Endothelial cell of umbilical vein (primary cell): Measurements from ENCODE around the gene SEPTIN14. TPM values are rescaled to one million over a fixed set of nuclear protein-coding genes. Genes with fewer than 3 reads are reported as not detected.

Source experiments
- BruUV-seq: library from RNA; stranded (reverse); fragments of 400-500 nt; replicated peaks from 2 replicates; lab custom pipeline; 2021; lab: Mats Ljungman, UMichigan
- CTCF ChIA-PET: fragments of 300-600, 350-600 bp; sonication (Branson Sonifier 250); formaldehyde crosslinking; loops from one replicate; lab custom pipeline; 2021; ENCODE audit warnings: antibody characterized with exemption, inconsistent platforms; lab: Charles Lee
- POLR2A ChIA-PET: fragments of 300-600, 350-600 bp; sonication (Branson Sonifier 250); formaldehyde crosslinking; loops from one replicate; lab custom pipeline; 2021; ENCODE audit warnings: antibody characterized with exemption, inconsistent platforms; lab: Charles Lee
- DNase-seq: peaks from one replicate; pipeline ENCODE4 v3.0.0-alpha.2; 2011; ENCODE audit warnings: low read depth, low spot score
- FAIRE-seq: peaks from 2 replicates; lab custom pipeline; 2011; peaks lifted over from hg19 to GRCh38; lab: Jason Lieb, UNC
- H2AFZ ChIP-seq: 2 replicates; pipeline ENCODE4 v1.6.0; 2012; ENCODE audit warnings: low read depth, low read length, control low read depth, inconsistent platforms
- H3K27ac ChIP-seq: 2 replicates; pipeline ENCODE4 v1.5.1; 2011; ENCODE audit warnings: low read depth, mild to moderate bottlenecking, control low read depth, low read length, moderate library complexity; ENCODE audit not compliant: insufficient read depth
- H3K27me3 ChIP-seq, 2 experiments: 2 replicates each; pipeline versions ENCODE4 v1.6.0 to v1.6.1; 2011; ENCODE audit warnings: low read length in 2 of 2, mixed read lengths in 1 of 2; ENCODE audit not compliant: control insufficient read depth in 2 of 2, insufficient read depth in 2 of 2
- H3K36me3 ChIP-seq, 2 experiments: 2 replicates in 1 of 2; 3 replicates in 1 of 2; pipeline ENCODE4 v1.5.1; 2011; ENCODE audit warnings: low read length in 2 of 2, mild to moderate bottlenecking in 1 of 2, moderate library complexity in 1 of 2; ENCODE audit not compliant: control insufficient read depth in 2 of 2, insufficient read depth in 2 of 2; ENCODE audit errors: extremely low read depth in 1 of 2
- H3K4me1 ChIP-seq: 3 replicates; pipeline ENCODE4 v1.5.1; 2011; ENCODE audit warnings: mild to moderate bottlenecking, low read length; ENCODE audit not compliant: control insufficient read depth, insufficient read depth; ENCODE audit errors: extremely low read depth
- H3K4me2 ChIP-seq: 2 replicates; pipeline ENCODE4 v1.6.1; 2011; ENCODE audit warnings: low read length, control low read depth, mixed read lengths; ENCODE audit not compliant: insufficient read depth
- H3K4me3 ChIP-seq, 3 experiments: fragments of 200-600 bp in 1 of 3; sonication (generic), shearing (Covaris generic) in 1 of 3; replicated peaks in 1 of 3; 2 replicates each; pipeline ENCODE4 v1.5.1; 2011 to 2016; ENCODE audit warnings: control low read depth in 3 of 3, low read length in 3 of 3, mild to moderate bottlenecking in 2 of 3, inconsistent platforms in 1 of 3, low read depth in 1 of 3, moderate library complexity in 1 of 3; ENCODE audit not compliant: insufficient read depth in 1 of 3
- H3K79me2 ChIP-seq: 2 replicates; pipeline ENCODE4 v1.6.0; 2012; ENCODE audit warnings: low read length, inconsistent platforms; ENCODE audit not compliant: control insufficient read depth, insufficient read depth
- H3K9ac ChIP-seq: replicated peaks from 2 replicates; pipeline ENCODE3; 2011; ENCODE audit warnings: low read length, control low read depth; ENCODE audit not compliant: insufficient read depth; ENCODE audit errors: extremely low read depth
- H3K9me1 ChIP-seq: replicated peaks from 3 replicates; pipeline ENCODE4 v1.6.0; 2011; ENCODE audit warnings: mild to moderate bottlenecking, low read length; ENCODE audit not compliant: control insufficient read depth, insufficient read depth; ENCODE audit errors: extremely low read depth
- H3K9me3 ChIP-seq: replicated peaks from 2 replicates; pipeline ENCODE4 v1.5.1; 2012; ENCODE audit warnings: low read length, inconsistent platforms; ENCODE audit not compliant: control insufficient read depth, insufficient read depth
- H4K20me1 ChIP-seq: replicated peaks from 2 replicates; pipeline ENCODE3; 2011; ENCODE audit warnings: mild to moderate bottlenecking, low read length; ENCODE audit not compliant: control insufficient read depth, insufficient read depth; ENCODE audit errors: extremely low read depth
- CTCF ChIP-seq, 2 donors: IDR thresholded peaks; 1 replicate in 1 of 2; 2 replicates in 1 of 2; pipeline ENCODE4 v1.5.1; 2011; ENCODE audit warnings: low read length in 2 of 2, mild to moderate bottlenecking in 2 of 2, moderate library complexity in 2 of 2, control low read depth in 1 of 2, inconsistent platforms in 1 of 2, low read depth in 1 of 2; ENCODE audit not compliant: insufficient read depth in 1 of 2; ENCODE audit errors: extremely low read depth in 1 of 2
- EZH2 ChIP-seq: IDR thresholded peaks from 2 replicates; pipeline ENCODE4 v1.6.1; 2012; ENCODE audit warnings: borderline replicate concordance, low read depth, mild to moderate bottlenecking, moderate library complexity, low read length, inconsistent platforms; ENCODE audit not compliant: severe bottlenecking
- FOS ChIP-seq: IDR thresholded peaks from 2 replicates; pipeline ENCODE4 v1.6.1; 2011; ENCODE audit warnings: mild to moderate bottlenecking, low read length, moderate library complexity, borderline replicate concordance; ENCODE audit not compliant: insufficient read depth
- GATA2 ChIP-seq: IDR thresholded peaks from 2 replicates; pipeline ENCODE4 v1.7.0; 2011; ENCODE audit warnings: low read depth, mild to moderate bottlenecking, moderate library complexity, mixed read lengths, low read length; ENCODE audit not compliant: insufficient read length, insufficient read depth
- JUN ChIP-seq: IDR thresholded peaks from 2 replicates; pipeline ENCODE4 v1.6.1; 2011; ENCODE audit warnings: borderline replicate concordance, low read depth; ENCODE audit not compliant: insufficient read length, insufficient read depth
- MAX ChIP-seq: IDR thresholded peaks from 2 replicates; pipeline ENCODE4 v1.6.1; 2011; ENCODE audit not compliant: insufficient read depth, insufficient read length
- MYC ChIP-seq: IDR thresholded peaks from one replicate; pipeline ENCODE4 v1.6.1; 2011; ENCODE audit warnings: mild to moderate bottlenecking, low read depth, low read length
- POLR2A ChIP-seq: IDR thresholded peaks from 2 replicates; pipeline ENCODE4 v1.6.1; 2012; ENCODE audit warnings: low read depth, mild to moderate bottlenecking, control low read depth, low read length
- POLR2AphosphoS5 ChIP-seq: IDR thresholded peaks from 2 replicates; pipeline ENCODE4 v1.6.1; 2012; ENCODE audit warnings: low read depth, mild to moderate bottlenecking, control low read depth, low read length, moderate library complexity; ENCODE audit not compliant: insufficient read depth
- dilution Hi-C: fragments of 300-500 bp; cut with MboI; formaldehyde crosslinking; loops from one replicate; pipeline ENCODE4 v1.15.0; 2019; ENCODE audit warnings: low sequenced_read_pairs; ENCODE audit not compliant: extremely low pct_ligation_motif_present
- intact Hi-C: fragments of 100-400 bp; cut with micrococcal nuclease; formaldehyde crosslinking; loops from one replicate; pipeline ENCODE4 v1.10.0; 2022
- polyA plus RNA-seq, 4 experiments: library from polyadenylated mRNA; depleted of rRNA in 3 of 4; stranded (reverse) in 3 of 4; unstranded in 1 of 4; fragments of >200 nt; gene quantifications; 2 replicates each; pipeline versions ENCODE4 v1.2.1 to v1.2.3, GENCODE V29; 2011 to 2012; ENCODE audit warnings: missing spikeins in 1 of 4
- total RNA-seq: library from RNA; stranded (reverse); gene quantifications from 2 replicates; pipeline ENCODE4 v1.2.3, GENCODE V29; 2021

The SEPTIN14 gene
- total and polyA plus RNA-seq, 2 donors (not counting 3 experiments of a cell fraction or from before 2014, with no cell fraction given), result not detected

GRCh38 chr7:55794527-55794926 is 68.0 kb downstream of the SEPTIN14 start:
- POLR2A ChIA-PET, result no interaction called here
- dilution Hi-C loops, result no loop called here

More at GRCh38 chr7:55794527-55794926, 68.0 kb downstream of the SEPTIN14 start:
- intact Hi-C loops, result no loop called here
- Histone ChIP-seq H3K36me3 (no peaks in the 10 kb centered on the region), H4K20me1 (no peaks in the 10 kb centered on the region), H3K9ac (no peak overlapping the region), H3K4me2 (no peak overlapping the region), H3K27ac (no peak overlapping the region), H3K4me3 (no peak overlapping the region), H3K27me3 (no peaks in the 10 kb centered on the region), H3K4me1 (no peaks in the 10 kb centered on the region), H3K9me3 (no peaks in the 10 kb centered on the region), H3K9me1 (no peaks in the 10 kb centered on the region), H3K79me2 (no peaks in the 10 kb centered on the region), H2AFZ (no peak overlapping the region)
- no peak for FAIRE-seq
- TF ChIP-seq CTCF (IDR thresholded peaks at IDR 0.05; ENCODE audit: extremely low read depth in 1 of 2, insufficient read depth in 1 of 2, low read depth in 1 of 2, low read length in 2 of 2) (no peak), EZH2 (no peak), POLR2A (no peak), MYC (no peak), MAX (no peak), FOS (no peak), POLR2AphosphoS5 (no peak), GATA2 (no peak), JUN (no peak)
- BruUV-seq, result no TSS peak
- CTCF ChIA-PET, result interaction anchor here (0.5 kb wide), 1 partner anchor 11 kb away, joined by 3 read pairs; no protein-coding TSS in a partner anchor
- no peak for DNase-seq
